Measurements from ENCODE around the gene EHD2. TPM values are rescaled to one million over a fixed set of nuclear protein-coding genes. Genes with fewer than 3 reads are reported as not detected.
A peak's percentile ranks its signal among the peaks of the same experiment; 100 is the strongest.
"Not testable (repeated sequence)": the region's sequence is repeated elsewhere in the genome, so short reads cannot be mapped to it uniquely, and the experiment has no call there.

The EHD2 gene
- polyA plus RNA-seq, 4 donors = 30.6 to 40.0 (median 34.9) TPM

DNA sequence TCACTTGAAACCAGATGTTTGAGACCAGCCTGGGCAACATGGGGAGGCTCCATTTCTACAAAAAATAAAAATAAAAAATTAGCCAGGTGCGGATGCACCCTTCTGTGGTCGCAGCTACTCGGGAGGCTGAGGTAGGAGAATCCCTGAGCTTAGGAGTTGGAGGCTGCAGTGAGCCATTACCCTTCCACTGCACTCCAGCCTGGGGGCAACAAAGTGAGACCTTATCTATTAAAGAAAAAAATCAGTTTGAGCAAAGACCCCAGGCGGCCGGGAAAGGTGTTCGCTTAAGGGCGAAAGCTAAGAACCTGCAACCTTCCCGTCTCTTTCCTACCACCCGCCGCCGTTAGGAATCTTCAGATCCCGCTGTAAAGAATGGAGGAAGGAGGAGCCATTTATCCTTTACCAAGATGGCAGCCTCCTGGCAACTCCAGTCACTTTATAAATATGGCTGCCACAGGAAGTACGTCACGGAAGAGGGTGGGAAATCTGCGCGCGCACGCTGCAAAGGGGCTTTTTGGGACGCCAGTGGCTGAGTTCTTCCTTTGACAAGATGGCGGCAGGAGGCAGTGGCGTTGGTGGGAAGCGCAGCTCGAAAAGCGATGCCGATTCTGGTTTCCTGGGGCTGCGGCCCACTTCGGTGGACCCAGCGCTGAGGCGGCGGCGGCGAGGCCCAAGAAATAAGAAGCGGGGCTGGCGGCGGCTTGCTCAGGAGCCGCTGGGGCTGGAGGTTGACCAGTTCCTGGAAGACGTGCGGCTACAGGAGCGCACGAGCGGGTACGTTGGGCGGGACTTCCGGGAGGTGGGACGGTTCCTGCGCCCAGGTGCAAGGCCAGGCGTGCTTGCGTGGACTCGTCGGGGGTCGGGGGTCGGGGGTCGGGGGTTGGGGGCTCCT, 32.0 kb downstream of the EHD2 start, which contains the start of gene NOP53:
Gene NOP53, plus strand, starts transcription at position 537 of the 892 bp plus-strand sequence. Its CDS starts 14 bp downstream, at position 551.
- peak; percentile 93 to 94 (median 93) for DNase-seq (ENCODE audit: low read depth in 4 of 4, low spot score in 3 of 4)

DNA sequence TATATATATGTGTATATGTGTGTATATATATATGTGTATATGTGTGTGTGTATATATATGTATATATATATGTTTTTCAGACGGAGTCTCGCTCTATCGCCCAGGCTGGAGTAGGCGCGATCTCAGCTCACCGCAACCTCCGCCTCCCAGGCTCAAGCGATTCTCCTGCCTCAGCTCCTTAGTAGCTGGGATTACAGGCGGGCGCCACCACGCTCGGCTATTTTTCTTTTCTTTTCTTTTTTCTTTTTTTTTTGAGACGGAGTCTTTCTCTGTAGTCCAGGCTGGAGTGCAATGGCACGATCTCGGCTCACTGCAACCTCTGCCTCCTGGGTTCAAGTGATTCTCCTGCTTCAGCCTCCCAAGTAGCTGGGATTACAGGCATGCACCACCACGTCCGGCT, 32.9 kb downstream of the EHD2 start:
- not testable (repeated sequence) for DNase-seq (ENCODE audit: low read depth in 4 of 4, low spot score in 3 of 4)

DNA sequence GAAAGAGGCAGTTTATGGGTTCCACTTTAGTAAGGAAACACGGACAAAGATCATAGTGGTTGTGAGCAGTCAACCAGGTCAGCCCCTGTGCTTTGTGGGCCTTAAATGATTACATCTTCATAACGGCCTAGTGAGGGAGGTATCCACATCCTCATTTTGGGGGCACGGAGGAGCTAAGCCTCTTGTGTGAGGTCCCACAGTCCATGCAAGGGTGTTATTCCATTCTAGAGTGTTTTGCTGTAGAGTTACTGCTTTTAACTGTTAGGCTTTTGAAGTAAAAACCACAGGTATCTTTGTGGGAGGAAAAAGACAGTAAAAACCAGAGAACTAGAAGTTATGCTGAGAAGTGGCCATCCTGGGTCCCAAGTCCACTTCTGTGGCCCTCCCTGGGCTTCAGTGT, 36.1 kb downstream of the EHD2 start:
- DNase-seq (ENCODE audit: low read depth in 4 of 4, low spot score in 3 of 4) = no peak

- DNase-seq (ENCODE audit: low read depth in 4 of 4, low spot score in 3 of 4) = no peak
Observed at GRCh38 chr19:47750752-47751151, 37.5 kb downstream of the EHD2 start.

GRCh38 chr19:47752440-47753211, 39.4 kb downstream of the EHD2 start:
- DNase-seq (ENCODE audit: low read depth in 4 of 4, low spot score in 3 of 4) = no peak

GRCh38 chr19:47754206-47755064, 41.2 kb downstream of the EHD2 start:
- DNase-seq (ENCODE audit: low read depth in 4 of 4, low spot score in 3 of 4) = no peak

DNA sequence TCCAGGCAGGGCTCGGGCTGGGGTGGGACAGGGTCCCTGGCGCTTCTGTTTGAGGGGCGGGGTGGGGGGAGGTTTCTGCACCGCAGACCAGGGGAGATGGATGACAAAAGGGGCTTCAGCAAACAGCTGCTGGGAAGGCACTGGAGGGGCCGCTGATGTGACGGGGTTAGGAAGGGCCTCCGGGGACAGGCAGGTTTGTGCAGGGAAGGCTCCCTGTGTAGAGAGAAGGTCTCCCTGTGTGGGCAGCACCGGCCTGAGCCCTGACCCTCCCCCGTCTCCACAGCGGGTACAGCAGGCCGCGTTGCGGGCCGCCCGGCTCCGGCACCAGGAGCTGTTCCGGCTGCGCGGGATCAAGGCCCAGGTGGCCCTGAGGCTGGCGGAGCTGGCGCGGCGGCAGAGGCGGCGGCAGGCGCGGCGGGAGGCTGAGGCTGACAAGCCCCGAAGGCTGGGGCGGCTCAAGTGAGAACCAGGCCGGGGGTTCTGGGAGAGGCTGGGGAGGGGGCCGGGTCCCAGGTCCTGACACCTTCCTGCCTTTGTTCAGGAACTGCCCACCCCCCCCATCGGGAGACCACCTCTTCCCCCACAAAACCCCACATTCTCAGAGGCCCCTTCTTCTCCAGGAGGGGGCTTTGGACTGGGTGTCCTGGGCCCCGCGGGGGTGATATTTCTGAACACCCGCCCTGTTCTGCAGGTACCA, 42.0 kb downstream of the EHD2 start:
- no peak for DNase-seq (ENCODE audit: low read depth in 4 of 4, low spot score in 3 of 4)

GRCh38 chr19:47755762-47756626, 42.8 kb downstream of the EHD2 start:
- no peak for DNase-seq (ENCODE audit: low read depth in 4 of 4, low spot score in 3 of 4)

DNA sequence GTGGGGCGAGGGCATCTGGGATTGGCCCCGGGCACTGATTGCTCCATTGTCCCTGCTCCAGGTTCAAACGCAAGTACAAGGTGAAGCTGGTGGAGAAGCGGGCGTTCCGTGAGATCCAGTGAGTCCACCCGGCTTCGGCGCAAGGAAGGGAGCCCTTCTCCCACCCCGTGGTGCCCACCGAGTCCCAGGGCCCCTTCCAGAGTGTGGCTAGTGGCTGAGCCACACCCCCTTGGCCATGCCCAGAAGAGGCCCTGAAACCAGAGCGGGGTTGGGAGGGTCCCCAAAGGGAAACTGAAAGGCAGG, 43.4 kb downstream of the EHD2 start:
- DNase-seq (ENCODE audit: low read depth in 4 of 4, low spot score in 3 of 4) = no peak

GRCh38 chr19:47756953-47757608, 43.9 kb downstream of the EHD2 start:
- DNase-seq (ENCODE audit: low read depth in 4 of 4, low spot score in 3 of 4) = no peak

GRCh38 chr19:47757617-47758442, 44.6 kb downstream of the EHD2 start:
- no peak for DNase-seq (ENCODE audit: low read depth in 4 of 4, low spot score in 3 of 4)

GRCh38 chr19:47758443-47758804, 45.2 kb downstream of the EHD2 start:
- no peak for DNase-seq (ENCODE audit: low read depth in 4 of 4, low spot score in 3 of 4)

- no peak for DNase-seq (ENCODE audit: low read depth in 4 of 4, low spot score in 3 of 4)
Observed at GRCh38 chr19:47760632-47760999, 47.4 kb downstream of the EHD2 start.

DNA sequence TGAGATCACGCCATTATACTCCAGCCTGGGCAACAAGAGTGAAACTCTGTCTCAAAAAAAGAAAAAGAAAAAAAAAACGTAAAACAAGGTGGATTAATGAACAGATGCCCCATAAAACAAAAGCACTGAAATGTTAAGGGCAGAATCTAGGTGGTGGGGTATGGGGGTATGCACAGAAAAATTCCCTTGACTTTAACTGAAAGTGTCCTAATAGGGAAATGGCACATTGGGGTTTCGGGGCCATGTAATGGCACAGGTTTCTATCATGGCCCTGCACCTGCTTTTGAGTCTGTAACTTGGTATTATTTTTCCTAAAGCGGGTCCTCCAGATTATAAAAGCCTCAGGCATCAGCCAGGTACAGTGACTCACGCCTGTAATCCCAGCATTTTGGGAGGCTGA, 48.3 kb downstream of the EHD2 start:
- DNase-seq (ENCODE audit: low read depth in 4 of 4, low spot score in 3 of 4) = no peak

DNA sequence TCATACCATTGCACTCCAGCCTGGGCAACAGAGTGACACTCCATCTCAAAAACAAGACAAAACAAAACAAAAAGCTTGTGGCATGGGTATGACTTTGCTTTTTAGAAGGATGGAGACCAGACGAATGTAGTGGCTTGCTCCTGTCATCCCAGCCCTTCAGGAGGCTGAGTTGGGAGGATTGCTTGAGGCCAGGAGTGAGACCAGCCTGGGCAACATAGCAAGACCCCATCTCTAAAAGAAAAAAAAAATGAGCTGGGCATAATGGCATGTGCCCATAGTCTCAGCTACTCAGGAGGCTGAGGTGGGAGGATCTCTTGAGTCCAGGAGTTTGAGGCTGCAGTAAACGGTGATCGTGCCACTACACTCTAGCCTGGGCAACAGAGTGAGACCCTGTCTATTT, 48.9 kb downstream of the EHD2 start:
- no peak for DNase-seq (ENCODE audit: low read depth in 4 of 4, low spot score in 3 of 4)

DNA sequence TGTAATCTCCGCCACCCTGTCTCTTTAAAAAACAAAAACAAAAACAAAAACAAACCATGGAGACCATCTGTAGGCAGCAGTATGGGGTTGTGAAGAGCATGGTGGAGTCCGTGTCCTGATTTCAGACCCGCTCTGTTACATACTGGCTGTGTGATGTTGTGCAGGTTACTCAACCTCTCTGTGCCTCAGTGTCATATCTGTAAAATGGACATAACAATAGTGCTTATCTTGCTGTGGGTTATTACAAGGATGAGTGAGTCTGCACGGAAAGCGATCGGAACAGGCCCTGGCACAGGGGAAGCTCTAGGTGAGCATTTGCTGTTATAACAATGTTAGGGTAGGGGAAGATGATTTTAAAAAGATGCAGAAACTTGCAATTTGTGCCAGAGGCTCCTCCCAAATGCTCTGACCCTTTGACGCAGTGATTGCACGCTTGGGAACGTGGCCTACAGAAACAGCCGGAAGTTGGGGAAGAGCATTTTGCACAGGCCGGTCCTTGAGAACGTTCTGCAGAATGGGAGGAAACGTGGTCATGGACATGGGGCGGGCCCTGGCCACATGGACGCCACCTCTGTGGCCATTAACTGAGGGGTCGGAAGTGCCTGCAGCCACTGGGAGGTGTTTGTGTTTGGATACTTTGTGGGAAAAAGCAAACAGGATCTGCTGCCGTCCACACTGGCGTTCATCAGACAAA, 49.5 kb downstream of the EHD2 start:
- no peak for DNase-seq (ENCODE audit: low read depth in 4 of 4, low spot score in 3 of 4)

DNA sequence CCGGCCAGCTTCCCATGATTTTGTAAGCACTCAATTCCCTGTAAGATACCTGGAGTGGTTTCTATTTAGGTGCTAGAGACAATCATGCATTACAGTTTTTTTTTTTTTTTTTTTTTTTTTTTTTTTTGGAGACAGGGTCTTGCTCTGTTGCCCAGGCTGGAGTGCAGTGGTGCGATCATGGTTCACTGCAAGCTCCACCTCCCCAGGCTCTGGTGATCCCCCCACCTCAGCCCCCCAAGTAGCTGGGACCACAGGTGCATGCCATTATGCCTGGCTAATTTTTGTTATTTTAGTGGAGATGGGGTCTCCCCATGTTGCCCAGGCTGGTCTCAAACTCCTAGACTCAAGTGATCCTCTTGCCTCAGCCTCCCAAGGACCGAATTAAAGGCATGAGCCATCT, 51.5 kb downstream of the EHD2 start:
- not testable (repeated sequence) for DNase-seq (ENCODE audit: low read depth in 4 of 4, low spot score in 3 of 4)

Measured in right renal pelvis (tissue), 4 donors.